ENCODE measurements around the gene COL28A1.
"Not testable (repeated sequence)": the region's sequence is repeated elsewhere in the genome, so short reads cannot be mapped to it uniquely, and the experiment has no call there.

Gene COL28A1

DNA sequence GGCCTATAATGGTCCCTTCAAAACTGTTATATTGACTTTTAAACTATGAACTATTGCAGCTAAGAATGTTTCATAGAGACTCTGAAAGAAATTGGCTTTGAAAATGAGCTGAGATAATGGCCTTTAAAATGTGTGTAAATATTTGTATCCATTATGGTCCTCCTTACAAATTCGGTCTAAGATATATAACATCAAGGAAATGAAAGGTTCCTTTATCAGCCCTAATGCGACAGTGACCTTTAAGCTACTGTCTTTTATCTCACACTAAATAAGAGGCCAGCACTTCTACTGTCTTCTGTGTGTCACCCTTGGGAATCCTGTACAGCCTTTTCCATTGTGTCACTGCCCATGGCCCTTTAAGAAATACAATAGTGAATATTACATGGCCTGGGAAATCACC, 19.5 kb downstream of the COL28A1 start:
- no peak for DNase-seq

DNA sequence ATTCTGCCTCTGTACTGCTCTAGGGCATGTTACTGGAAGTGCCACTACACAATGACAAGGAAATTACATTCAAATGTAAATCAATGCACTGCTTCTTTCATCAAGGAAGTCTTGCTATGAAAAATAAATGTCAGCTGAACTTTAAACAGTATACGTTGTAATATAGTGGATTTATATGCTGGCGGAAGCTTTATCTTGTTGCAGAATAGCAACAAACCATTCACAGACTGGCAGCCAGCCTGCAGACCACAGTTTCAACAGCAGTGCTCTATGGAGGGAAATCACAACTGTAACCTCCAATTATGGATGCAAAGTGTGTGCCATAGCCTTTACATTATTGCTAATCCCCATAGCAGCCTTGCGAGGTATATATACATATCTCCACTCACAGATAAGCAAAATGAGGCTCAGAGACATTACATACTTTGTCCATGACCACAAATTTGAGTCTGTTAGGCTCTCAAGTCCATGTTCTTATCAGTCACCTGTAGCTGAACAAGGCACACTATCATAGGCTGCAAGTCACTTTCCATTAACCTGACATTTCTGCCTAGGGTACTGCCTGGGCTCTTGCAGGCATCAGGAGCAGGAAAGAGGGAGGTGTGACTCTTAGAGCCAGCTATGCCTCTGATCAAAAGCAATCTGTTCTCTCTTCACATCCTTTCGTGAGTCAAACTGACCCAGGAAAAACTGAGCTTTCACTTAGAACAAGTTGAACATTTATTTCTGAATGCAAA, 22.6 kb downstream of the COL28A1 start:
- no peak for DNase-seq

DNA sequence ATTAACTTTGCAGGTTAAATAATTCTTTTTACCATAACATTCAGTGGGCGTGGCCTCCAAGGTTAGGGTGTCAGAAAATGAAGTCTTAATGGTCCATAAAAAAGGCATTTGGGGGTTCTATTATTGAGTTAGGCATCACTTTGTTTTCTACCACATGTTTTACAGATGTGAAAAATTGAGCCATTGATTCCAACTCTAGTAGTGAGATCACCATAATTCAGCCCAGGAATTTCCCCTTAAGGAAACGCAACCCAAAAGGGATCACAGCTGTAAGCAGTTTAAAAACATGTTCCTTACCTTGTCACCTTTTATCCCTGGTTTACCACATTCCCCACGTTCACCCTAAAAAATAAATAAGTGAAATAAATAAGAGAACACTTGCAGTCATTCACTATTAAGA, 24.9 kb downstream of the COL28A1 start:
- no peak for DNase-seq

DNA sequence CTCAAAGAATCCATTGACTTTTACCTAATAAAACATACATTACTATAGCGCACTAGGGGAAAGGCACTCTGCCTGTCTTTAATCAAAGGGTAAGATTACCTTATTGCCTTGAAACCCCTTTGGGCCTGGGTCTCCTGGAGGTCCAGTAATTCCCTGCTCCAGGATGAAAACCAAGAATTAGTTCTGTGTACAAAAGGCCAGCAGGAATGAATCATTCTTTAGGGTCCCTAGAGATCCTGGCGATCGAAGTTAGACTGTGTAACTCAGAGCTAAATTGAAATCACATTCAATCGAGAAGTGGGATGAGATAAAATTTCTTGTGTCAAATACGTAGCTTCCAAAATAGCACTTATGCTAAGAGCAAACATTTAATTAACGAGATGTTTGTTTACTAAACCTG, 29.8 kb downstream of the COL28A1 start:
- no peak for DNase-seq

DNA sequence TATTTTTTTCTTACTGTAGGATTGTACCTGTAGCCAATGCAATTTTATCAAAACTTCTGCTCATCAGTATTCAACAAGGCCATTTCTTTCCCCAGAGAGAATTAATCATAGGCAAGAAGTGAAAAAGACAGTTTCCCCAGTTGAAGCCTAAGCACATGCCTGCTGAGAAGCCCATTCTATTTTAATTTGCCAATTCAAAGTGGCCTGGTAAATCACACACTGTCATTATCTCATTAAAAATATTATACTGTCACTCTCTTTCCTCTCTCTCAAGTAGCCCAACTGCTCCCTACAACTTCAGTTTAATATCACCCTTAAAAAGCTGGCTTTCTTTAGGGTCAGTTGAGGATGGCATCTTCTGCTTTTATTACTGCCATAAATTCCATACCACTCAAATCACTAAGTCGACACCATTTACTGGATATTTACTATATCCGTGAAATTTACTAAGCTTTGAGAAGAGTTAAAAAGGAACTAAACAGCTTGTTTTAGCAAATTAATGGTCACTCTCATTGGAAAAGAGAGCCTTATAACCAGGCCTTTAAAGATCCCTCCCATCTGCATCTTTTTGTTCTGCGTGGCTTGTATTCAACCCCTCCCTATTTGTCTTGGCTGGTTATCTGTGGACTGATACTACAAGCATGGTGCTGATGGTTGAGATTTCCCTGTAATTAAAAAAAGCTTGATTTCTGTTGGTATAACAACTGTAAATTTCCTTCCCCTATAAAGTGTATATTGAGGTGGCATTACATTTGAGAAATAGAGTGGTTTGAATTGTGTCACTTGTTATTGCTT, 30.6 kb downstream of the COL28A1 start:
- DNase-seq, result no peak

DNA sequence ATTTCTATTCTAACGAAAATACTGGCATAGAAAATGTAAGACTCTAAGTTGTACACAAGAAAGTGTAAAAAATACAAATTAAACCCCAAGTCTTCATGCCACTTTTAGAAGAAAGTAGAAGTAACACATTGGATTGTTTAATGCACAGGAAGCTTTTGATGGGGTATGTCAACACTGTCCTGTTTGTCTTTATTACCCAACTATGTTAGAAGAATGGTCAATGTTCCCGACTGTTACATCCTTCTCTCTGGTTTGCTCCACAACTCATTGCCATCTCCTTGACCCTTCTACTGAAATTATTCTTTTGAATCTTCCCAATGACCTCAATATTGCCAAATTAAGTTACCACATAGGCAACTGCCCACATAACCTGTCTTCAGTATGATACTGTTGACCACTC, 35.8 kb downstream of the COL28A1 start:
- no peak for DNase-seq

DNA sequence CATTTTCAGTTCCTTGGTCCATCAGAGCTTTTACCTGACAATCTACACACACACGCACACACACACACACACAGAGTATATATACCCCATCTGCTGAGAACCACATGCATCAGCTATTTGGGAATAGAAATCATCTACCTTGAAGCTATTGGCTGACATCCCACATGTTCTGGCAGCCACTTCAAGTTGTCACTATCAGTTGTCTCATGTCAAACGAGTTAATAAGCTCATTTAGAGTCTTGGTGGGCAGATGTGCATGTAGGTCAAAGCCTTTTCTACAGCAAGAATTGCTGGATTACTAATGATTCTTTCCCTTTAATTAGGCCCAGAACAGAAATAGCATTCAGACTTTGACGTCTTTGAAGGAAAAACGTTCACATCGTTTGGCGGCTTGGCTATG, 36.8 kb downstream of the COL28A1 start:
- no peak for DNase-seq

DNA sequence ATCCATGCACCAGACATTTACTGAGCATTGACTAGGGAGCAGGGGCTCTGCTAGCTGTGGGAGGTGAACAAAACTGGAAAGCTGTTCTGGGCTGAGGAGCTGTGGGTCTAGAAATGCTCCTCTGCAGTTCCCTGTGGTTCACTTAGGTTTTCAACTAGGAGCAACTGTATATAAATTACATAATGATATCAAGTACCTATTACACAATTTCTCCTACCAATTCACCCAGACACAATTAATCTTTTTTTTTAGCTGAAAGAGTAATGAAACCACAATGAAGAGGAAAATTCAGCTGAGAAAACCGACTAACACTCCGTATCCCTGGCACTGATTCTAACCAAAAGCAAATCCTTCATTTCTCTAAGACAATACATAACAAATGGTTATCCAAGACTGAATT, 39.4 kb downstream of the COL28A1 start:
- DNase-seq, result no peak

DNA sequence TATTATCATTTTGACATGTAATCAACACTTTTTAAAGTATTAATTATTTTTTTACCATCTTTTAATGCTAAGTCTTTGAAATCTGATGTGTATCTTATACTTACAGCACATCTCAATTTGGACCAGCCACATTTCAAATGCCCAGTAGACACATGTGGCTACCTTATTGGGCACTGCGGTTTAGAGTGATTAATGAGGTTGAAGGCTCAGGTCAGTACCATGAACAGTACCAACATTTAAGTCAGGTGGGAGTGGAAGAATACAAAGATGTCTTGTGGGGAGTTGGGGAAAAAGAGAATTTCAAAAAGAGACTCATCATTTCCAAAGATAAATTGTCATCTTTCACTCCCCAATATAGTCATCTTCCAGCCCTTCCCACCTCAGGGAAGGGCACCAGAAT, 40.5 kb downstream of the COL28A1 start:
- DNase-seq, result no peak

DNA sequence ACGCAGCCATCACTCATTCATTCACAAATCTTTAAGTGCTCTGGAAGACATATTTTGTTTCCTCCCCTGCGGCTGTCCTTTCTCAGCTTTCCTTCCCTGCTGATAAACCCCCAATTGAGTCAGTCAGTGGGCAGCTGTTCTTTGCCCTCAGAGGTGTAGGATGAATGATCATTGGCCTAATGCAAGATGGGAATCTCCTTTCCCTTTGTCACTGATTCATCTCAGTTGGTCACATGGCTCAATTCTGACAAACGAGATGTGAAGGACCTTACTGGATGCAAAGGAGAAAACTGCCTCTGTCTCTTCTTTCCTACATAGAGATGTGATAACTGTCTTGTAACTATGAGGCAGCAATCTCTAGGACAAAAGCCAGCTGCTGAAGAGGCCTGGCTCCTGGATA, 44.6 kb downstream of the COL28A1 start:
- no peak for DNase-seq

DNA sequence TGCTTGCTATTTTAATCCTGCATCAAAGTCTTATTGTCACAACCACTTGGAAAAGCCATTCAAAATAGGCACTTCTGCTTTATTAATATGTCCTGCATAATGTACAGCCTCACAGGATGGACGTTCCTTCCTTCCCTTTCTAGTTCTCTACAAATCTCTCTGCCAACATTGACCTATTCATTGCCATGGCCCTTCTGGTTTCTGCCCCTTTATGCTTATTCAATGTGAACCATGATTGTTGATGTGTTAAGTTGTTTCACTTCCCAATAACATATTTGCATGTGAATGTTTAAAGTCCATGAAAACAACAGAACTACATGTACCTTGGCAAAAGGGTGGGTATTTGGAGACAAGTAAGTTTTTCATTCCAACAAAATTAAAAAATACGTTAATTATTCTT, 45.7 kb downstream of the COL28A1 start:
- no peak for DNase-seq

DNA sequence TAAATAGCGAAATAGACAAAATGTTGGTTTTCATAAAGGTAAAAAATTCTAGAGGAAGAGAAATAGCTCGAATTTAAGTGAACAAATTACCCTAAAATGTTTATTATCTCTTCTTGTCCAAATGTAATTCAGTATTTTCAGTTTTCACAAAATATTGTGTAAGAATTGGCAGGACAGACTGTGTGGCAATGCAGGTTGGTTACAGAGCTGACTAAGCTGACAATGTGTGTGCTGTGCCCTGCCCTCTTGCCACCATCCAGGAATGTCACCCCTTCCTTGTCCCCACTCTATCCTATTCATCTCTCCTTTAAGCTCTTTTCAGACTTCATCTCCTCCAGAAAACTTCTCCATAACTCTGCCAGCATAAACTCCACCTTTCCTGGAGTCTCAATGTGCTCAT, 46.1 kb downstream of the COL28A1 start:
- no peak for DNase-seq

DNA sequence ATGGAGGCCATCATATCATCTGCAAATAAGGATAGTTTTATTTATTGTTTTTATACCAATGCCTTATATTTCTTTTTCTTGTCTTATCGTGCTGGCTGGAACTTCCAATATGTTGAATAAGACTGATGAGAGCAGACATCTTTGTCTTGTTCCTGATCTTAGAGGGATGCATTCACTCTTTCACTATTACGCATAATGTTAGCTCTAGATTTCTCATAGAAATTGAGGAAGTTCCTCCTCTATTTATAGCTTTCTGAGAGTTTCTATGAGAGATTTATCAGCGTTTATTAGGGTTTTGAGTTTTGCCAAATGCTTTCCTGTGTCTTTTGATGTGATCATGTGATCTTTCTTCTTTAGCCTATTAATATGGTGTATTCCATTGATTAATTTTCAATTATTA, 49.3 kb downstream of the COL28A1 start:
- DNase-seq, result no peak

DNA sequence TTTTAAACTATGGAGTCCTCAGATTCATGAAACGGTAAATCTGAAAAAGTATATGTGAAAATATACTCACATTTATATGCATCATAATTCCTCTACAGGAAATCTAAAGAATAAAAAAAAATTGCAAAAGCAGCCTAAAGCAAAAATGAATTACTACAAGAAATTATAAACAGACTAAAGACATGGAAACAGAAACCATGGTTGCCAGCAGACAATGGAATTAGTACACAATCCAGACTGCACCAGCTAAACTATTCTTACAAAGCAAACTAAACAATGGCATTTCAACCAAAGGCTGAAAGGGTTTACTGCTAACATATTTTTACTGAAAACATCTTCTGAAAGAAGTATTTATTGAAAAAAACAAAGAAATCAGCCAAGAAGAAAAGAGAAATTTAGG, 51.6 kb downstream of the COL28A1 start:
- no peak for DNase-seq

DNA sequence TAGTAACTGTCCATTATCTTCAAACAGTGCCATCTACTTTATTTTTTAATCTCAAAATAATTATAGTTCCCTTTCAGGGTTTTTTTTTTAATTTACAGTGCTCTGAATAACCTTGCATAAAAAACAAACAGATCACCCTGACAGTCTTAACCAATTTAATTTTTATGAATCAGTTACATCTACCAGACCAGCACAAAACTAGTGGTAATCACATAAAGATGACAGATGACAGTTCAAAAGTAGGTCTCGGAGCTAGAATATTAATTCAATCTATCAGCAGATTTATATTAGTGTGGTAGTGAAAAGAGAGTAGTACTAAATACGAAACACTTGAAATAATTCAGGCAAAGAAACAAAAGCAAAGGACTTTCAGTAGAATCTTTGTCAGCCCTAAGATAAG, 53.9 kb downstream of the COL28A1 start:
- no peak for DNase-seq

DNA sequence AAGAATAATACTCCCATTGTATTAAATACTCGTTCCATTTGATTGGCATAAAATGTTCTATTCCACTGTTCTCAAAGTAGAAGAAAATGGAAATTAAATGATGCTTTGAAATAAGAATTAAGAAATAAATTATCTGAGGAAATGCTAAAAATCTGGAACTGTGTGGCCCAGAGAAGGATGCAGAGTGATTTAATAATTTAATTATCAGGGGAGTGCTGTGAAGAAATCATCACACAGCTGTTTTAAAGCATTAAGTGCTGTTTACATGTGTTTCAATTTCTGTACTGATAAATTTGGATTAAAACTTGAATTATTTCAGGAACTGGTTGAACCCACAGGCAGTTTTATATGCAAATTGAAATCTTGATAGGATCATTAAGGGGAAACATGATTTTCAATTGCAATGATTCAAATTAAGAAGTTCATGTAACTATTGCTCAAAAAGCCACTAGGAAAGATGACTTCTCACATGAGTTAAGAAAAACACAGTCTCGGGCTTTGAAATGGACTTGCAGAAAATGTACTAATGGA, 56.3 kb downstream of the COL28A1 start:
- no peak for DNase-seq

DNA sequence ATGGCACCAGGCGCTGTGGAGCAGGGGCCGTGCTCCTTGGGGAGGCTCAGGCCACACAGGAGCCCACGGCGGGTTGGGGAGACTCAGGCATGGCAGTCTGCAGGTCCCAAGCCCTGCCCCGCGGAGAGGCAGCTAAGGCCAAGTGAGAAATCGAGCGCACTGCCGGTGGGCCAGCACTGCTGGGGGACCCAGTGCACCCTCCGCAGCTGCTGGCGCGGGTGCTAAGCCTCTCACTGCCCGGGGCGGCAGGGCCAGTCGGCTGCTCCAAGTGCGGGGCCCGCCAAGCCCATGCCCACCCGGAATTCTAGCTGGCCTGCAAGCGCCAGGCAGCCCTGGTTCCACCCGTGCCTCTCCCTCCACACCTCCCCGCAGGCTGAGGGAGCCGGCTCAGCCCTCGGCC, 57.1 kb downstream of the COL28A1 start:
- no peak for DNase-seq

DNA sequence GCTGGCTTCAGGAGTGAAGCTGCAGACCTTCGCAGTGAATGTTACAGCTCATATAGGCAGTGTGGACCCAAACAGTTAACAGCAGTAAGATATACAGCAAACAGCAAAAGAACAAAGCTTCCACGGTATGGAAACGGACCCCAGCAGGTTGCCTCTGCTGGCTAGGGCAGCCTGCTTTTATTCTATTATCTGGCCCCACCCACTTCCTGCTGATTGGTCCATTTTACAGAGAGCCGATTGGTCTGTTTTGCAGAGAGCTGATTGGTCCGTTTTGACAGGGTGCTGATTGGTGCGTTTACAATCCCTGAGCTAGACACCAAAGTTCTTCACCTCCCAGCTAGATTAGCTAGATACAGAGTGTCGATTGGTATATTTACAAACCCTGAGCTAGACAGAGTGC, 58.0 kb downstream of the COL28A1 start:
- not testable (repeated sequence) for DNase-seq

DNA sequence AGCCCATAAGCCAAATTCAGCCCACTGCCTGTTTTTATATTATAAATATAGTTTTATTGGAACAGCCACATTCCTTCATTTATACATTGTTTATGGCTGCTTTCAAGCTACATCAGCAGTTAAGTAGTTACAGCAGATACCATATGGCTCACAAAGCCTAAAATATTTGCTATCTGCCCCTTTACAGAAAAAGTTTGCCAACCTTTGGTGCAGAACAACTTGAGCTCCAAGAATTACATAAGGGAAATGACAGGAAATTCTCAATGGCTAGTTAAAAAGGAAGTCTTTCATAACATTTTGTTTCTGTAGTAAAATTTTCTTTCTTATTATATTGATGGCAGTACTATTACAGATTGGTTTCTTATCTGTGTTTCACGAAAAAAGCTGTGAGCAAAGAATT, 59.3 kb downstream of the COL28A1 start:
- no peak for DNase-seq

DNA sequence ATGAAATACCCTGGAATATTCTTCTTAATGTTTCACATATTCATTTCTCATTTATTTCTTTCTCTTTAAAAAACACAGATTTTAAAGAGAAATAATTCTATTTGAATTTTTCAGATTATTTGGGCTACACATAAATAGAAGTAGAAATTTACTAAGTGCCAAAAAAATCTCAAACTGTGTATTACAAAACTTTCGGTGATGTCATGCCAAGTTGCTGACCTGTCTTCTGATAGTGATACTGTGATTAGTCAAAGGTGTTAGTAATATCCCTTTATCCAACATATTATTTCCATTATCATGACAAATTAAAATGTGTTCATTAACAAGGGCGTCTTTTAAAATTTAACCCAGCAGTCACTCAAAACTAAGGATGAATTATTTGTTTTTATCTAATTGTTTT, 60.1 kb downstream of the COL28A1 start:
- DNase-seq, result no peak

DNA sequence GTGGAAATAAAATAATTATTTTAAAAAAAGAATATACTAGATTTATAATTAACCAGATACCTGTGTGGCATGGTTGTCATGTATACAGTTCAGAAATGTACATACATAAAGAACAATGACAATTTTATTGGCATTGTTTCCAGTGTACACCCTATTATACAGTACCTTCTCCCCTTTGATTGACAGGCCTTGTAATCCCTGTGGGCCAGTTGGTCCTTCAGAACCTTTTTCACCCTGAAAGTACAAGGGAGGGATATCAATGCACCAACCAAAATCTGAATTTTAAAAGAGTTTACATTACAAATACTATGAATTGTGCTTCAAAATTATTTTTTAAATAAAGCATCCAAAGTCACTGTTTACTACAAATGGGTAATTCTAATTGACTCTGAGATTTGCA, 61.2 kb downstream of the COL28A1 start:
- no peak for DNase-seq

DNA sequence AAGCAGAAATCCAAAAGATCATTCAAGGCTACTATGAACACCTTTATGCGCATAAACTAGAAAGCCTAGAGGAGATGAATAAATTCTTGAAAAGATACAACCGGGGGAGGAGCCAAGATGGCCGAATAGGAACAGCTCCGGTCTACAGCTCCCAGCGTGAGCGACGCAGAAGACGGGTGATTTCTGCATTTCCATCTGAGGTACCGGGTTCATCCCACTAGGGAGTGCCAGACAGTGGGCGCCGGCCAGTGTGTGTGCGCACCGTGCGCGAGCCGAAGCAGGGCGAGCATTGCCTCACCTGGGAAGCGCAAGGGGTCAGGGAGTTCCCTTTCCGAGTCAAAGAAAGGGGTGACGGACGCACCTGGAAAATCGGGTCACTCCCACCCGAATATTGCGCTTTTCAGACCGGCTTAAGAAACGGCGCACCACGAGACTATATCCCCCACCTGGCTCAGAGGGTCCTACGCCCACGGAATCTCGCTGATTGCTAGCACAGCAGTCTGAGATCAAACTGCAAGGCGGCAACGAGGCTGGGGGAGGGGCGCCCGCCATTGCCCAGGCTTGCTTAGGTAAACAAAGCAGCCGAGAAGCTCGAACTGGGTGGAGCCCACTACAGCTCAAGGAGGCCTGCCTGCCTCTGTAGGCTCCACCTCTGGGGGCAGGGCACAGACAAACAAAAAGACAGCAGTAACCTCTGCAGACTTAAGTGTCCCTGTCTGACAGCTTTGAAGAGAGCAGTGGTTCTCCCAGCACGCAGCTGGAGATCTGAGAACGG, 70.5 kb downstream of the COL28A1 start:
- not testable (repeated sequence) for DNase-seq

DNA sequence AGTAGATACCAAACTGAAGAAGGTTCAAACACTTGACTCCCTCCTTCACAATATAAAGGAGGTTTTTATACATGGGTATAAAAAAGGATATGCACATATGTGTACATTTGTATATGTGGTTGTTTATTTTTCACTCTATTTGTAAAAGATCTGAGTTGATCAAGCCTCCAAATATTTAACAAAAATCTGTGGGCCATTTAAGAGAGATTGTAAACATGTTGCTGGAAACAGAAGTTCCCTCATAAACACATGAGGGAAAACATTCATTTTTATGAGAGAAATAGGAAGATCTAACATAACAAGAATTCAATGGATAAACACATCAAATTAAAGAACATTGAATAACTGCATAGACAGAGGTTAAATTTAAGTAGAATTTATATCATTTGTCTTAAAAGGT, 81.7 kb downstream of the COL28A1 start:
- no peak for DNase-seq

DNA sequence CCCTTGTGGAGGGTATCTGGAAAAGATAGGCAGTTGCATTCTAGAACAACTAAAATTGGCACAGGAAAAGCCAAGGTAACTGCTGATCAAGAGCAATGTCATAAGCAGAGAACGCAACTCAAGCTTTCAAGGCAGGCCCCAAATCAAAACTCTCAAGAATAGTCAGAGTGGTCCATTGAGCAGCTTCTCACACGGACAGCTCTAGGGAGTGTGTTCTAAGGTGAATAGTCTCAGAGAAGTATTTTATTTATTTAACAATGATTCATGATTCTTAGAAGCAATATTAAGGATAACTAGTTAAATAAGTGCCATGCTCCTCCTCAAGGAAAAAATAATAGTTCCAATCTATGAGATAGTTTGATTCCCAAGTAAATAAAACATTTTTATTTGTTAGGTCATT, 83.0 kb downstream of the COL28A1 start:
- no peak for DNase-seq

Measured in GF-D8 (cell line).